Astrocyte (in vitro differentiated cells and primary cell): Measurements from ENCODE around the gene SNX30.

Experiments used
- CTCF ChIP-seq: IDR thresholded peaks from 2 replicates; pipeline ENCODE4 v1.5.1; 2011; ENCODE audit warnings: low read depth, mild to moderate bottlenecking, inconsistent platforms, low read length, moderate library complexity; ENCODE audit not compliant: insufficient read depth
- EZH2 ChIP-seq: IDR thresholded peaks from 2 replicates; pipeline ENCODE4 v1.6.1; 2012; ENCODE audit warnings: mild to moderate bottlenecking, low read length, inconsistent platforms; ENCODE audit not compliant: insufficient read depth

DNA sequence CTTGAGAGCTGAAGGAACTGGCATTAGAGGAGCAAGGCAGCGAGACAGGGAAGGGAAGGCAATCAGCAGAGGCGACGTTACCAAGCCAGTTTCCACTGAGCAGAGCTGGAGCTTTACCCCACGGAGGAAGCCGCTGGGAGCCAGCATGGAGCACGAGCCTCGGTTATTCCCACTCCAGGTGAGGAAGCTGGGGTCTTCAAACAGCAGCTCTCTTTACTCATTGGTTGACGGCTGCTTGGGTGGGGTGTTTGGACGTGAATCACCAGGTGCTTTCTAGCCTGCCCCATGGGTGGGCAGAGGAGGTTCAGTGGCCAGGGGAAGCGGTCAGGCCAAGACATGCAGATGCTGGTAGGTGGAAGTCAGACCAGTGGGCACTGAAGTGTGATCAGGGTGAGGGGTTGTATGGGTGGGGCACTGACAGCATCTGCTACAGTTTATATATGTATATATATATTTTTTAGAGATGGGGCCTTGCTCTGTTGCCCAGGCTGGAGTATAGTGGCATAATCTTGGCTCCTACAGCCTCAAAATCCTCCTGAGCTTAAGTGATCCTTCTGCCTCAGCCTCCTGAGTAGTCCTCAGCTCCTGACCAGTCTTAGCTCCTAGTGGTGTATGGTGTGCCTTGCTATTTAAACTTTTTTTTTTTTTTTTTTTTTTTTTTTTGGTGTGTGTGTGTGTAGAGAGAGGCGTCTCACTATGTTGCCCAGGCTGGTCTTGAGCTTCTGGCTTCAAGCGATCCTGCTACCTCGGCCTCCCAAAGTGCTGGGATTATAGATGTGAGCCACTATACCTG is 12.4 kb downstream of the SNX30 start:
- TF ChIP-seq CTCF, result no peak
- TF ChIP-seq EZH2, result no peak
